GM19351 (cell line): ENCODE results near the gene GINS2.

ENCODE experiments used
- ATAC-seq: cut with Tn5 transposase; IDR thresholded peaks from one replicate; pipeline ENCODE4 v1.9.1; 2021; ENCODE audit warnings: mild to moderate bottlenecking, moderate library complexity; ENCODE audit not compliant: unreplicated experiment

Gene GINS2

DNA sequence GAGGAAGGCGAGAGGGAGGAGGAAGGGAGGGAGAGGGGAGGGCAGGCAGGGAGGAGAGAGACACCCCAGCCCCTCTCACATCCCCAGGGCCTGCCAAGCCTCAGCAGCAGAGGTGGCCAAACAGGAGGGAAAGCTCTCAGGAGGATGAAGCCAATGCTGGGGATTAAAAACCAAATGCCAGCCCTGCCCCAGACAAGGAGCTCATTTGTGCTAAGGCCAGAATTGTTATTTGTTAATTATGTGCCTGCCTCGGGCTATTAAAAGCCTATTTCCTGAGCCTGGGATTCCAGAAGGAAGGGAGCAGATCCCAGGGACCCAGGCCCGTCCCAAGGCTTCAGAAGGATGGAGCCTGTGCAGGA, 27.9 kb upstream of the GINS2 start:
- ATAC-seq = no peak

DNA sequence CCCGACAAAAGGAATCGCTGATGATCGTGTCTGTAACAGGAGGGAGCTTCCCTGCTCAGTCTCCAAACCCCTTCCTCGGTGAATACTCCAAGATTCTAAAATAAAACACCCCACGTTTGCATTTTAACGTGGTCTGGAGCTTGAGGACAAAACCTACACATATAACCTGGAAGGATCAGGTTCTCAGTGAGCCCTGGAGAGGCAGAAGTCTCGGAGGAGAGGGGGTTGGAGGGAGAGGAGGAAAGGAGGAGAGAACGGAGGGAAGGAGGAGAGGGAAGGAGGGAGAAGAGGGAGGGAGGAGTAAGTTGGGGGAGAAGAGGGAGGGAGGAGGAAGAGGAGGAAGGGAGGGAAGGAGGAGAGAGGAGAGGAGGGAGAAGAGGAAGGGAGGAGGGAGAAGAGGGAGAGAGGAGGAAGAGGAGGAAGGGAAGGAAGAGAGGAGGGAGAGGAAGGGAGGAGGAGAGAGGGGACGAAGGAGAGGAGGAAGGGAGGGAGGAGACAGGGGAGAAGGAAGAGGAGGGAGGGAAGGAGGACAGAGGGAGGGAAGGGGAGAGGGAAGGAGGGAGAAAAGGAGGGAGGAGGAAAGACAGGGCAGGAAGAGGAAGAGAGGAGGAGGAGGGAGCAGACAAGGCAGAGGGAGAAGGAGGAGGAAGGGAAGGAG, 27.4 kb upstream of the GINS2 start:
- no peak for ATAC-seq

DNA sequence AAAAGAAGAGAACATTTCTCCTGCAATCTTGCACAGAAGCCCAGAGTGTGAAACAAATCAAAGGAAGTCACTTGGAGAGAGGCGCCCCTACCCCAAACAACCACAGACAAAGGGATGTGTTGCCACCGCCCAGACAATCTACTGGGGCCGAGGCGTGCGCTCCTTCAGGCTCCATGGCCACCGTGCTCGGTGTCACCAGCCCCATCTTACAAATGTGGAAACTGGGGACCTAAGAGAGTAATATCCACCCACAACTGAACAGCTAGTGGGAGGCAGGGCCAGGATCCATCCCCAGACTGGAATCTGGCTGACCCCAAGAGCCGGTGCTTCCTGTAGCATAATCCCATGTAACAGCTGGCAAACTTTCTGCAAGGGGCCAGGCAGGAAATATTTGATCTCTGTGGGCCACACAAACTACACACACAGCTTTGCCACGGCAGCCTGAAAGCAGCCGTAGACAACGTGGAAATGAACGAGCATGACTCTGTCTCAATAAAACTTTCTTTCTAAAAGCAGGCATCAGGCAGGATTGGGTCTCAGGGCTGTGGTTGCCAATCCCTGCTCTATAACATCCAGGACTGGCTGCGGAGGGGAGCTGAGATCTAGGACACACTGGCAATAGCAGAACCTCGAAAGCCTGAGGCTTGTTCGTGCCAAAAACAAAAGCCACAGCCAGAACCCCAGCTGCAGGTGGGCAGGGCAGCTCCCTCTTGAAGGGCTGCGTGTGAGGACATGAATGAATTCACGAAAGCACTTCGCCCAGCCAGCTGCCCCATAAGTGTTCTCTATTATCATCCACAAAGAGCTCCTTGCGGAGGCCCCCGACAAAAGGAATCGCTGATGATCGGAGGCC, 26.6 kb upstream of the GINS2 start:
- ATAC-seq = no peak

DNA sequence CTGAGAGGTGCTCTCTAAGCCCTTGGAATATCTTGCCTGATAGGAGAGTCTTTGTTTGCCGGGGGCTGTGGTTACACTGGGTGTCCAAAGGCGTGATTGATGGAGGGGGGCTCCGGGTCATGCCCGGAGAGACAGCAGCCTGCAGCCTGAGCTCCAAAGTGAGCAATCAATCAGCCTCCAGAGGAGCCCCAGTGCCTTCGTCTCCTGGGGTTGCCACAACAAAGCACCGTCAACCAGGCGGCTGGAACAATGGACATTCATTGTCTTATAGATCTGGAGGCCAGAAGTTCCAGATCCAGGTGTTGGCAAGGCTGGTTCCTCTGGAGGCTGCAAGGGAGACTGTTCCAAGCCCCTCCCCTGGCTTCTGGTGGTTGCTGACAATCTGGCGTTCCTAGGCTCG, 24.0 kb upstream of the GINS2 start:
- ATAC-seq = no peak

DNA sequence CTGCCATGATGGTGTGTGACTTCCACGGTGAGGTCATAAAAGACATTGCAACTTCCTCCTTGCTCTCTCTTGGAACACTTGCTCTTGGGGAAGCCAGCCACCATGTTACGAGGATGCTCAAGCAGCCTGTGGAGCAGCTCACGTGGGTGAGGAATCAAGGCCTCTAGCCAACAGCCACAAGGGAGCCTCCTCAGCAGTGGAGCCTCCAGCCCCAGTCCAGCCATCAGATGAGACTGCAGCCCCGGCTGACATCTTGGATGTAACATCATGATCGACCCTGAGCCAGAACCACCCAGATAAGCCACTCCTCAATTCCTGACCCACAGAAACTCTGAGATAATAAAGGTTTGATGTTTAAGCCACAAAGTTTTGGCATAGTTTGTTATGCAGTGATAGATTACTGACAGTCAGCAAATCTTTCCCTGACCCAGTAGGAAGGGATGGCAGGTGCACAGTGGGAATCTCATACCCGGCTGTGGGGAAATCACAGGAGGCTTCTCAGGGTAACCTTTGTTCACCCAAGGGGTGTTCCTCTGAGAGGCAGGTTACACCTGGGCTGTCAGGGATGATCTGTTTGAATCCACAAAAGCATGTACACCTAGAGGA, 23.3 kb upstream of the GINS2 start:
- no peak for ATAC-seq

DNA sequence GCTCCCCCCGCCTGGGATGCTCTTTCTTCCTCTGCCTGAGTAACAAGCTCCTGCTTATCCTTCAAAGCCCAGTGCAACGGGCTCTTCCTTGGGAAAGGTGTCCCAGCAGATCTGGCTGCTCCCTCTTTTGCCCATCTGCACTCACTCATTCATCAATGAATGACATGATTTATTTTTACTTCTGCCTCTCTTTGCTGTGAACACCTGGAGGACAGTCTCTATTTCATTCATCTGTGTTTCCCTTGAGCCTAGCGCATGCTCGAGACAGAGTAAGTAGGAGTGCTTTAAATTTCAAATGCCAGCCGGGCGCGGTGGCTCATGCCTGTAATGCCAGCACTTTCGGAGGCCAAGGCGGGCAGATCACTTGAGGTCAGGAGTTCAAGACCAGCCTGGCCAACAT, 22.0 kb upstream of the GINS2 start:
- no peak for ATAC-seq

DNA sequence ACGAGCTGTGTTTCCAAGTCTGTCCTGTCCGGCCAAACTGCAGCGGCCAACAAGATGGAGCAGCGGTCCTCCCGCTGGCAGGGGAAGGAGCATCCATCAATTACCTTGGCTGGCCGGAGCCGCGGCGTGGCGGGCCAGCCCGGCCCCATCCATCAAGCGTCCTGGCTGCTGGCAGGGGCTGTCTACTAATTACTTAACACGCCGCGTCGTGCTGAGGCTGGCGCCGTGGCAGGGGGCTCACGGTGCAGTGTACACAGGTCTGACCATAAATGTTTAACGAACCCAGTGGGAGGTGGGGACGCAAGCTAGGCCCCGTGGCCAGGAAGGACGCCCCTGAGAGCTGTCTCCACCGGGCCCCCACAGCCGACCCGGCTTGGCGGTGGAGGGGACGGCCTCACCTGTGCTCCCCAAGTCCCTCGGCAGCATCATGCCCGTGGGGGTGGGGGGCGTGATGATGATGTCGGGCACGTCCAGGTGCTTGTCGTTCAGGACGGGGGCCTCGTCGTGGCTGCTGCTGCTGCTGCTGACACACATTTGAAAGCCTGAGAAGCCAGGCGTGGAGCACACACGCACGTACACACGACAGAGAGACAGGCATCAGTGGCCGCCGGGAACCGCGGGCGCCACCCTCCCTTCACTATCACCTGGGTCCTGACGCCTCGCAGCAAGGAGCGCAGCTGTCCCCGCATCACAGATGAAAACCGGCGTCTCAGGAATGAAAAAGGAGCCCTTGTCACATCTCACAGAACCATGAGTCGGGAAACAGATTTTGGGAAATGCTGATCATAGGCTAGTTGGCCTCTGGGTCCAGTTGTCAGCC, 21.2 kb upstream of the GINS2 start:
- no peak for ATAC-seq

DNA sequence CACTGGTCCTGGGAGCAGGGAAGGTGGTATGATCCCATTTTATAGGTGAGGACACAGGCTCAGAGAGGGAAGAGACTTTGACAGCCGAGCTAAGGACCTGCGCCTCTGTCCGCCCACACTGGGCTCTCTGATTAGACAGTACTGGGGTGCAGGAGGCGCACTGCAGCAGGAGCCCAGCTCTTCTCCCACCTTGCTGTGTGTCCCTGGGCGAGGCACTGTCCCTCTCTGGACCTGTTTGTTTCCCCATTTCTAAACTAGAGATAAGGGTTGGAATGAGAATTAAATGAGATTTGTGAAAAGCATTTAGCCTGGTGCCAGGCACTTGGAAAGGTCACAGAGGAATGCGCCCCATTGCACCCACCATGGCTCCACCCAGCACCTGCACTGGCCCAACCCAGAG, 19.6 kb upstream of the GINS2 start:
- ATAC-seq = no peak

DNA sequence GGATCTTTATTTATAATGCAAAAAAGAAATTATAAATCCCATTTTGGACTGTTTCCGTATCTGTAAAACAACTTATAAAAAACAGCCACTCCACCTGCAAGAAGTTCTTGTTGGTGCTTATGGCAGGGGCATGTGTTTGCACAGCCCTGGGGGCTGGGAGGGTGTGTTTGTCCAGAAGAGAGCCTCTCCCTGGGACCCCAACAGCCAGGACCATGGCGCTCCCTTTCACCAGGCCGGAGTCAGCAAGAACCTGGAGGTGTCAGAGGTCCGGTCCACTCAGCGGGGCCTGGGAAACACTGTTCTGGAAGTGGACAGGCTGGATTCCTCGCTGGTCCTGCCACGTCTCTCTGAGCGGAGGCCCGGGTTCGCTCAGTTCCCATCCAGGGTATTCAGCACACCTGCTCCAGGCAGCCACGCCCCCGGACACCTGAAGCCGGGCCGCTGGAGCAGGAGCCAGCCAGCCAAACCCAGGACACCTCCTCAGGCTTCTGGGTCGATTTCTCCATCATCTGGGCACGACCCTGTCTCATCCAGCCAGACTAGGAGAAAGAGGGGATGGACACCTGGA, 18.9 kb upstream of the GINS2 start:
- ATAC-seq = no peak

DNA sequence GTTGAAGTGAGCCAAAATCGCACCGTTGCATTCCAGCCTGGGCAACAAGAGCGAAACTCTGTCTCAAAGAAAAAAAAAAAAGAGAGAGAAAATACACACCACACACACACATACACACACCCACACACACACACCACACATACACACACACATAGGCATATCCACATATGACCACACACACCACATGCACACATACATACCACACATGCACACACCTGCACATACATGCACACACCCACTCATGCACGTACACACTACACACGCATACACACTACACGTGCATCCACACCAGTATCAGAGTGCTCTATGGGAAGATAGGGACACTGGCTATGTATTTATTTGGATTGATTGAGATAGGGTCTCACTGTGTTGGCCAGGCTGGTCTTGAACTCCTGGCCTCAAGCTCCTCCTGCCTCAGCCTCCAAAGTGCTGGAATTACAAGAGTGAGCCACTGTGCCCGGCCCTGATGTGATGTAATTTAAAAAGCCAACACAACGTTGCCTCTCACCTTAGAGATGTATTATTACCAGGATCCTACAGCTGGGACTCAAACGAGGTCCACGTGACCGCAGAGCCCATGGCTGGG, 17.8 kb upstream of the GINS2 start:
- ATAC-seq = no peak

DNA sequence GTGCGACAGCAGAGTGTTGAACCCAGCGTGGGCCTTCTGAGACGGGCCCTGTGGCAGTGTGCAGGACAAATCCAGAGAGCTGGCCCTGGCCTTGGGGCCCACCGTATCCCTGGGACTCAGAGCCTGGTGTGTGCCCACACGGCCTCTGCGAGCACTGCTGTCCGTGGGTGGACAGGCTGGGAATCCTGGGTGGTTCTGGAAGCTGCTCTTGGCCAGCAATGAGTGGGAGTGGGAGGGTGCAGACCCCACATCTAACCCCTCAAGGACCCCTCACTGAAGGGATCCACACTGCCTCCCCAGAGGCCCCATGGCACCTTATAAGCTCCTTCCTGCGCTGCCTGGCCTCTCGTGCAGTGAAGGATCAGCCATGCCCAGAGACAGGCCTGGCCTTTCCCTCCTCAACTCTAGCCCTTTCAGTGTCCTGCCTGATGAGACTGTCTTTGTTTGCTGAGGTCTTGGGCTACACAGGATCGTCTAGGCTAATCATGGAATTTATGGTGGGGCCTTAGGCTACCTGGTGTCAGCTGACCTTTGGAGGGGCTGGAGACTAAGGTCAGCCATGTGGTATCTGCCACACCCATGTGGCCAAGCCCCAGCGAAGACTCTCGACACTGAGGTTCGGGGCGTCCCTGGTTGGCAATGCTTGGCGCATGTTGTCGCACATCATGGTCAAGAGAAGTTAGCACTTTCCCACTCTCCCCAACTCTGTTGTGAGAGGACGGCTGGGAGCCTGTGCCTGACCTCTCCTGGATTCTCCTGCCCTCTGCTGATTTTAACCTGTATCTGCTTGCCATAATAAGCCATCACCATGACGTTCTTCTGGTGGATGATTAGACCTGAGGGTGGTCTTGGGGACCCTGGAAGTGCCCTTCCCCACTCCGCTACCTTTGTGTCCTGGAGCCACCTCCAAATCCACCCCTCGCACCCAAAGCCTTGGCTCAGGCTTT, 16.4 kb upstream of the GINS2 start:
- ATAC-seq = no peak

DNA sequence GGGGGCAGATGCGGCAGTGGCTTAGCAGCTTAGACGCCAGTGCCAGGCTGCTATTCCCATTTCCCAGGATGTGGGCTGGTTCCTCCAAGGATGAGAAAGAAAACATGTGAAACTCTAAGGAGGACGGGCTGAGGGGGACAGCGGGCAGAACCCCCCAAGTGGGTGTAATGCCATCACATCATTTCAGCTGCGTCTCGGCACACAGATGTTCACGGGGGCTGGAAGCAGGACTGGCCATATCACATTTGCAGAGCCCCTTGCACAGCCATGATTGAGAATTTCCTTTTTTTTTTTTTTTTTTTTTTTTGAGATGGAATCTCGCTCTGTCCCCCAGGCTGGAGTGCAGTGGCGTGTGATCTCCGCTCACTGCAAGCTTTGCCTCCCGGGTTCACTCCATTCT, 15.3 kb upstream of the GINS2 start:
- ATAC-seq = no peak

DNA sequence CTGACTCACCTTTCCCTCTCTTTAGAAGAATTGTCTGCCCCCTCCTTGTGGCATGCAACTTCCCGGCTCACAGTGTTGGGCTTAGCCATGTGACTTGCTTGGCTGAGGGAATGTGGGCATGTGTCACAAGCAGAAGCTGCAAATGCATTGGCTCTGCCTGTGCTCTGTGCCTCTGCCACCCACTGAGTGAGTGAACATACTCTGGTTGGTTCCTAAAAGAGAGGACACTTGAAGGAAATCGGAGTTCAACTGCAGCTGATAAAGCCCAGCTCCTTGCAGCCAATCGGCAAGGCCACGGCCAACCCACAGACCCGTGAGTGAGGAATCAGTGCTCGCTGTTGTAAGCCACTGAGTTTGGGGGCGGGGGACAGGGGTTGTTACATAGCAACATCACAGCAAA, 10.9 kb upstream of the GINS2 start:
- no peak for ATAC-seq

DNA sequence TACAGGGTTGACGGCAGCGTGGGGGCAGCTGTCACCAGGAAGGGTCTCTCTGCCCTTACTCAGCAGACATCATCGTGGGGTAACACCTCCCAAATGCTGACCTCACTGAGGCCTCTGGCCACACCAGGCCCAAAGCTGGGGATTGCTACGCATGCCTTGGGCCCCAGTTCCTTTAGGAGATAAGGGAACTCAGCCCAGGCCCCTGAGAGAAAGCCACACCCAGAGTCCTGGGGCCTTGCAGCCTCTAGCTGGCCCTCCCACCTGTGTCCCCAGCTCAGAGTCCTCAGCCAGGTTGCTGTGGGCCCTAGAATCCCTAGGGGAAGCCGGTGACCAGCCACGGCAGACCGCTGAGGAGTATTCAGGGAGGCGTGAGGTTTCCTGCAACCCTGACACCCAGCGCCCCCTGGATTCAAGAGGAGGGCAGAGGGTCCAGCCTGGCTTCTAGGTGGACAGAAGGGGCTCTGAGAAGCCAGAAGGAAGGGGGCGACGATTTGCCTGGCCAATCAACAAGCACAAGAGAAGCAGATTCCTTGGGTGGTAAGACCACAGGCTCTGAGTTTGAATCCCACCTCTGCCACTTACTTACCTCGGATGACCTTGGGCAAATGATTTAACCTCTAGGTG, 10.3 kb upstream of the GINS2 start:
- ATAC-seq = no peak

DNA sequence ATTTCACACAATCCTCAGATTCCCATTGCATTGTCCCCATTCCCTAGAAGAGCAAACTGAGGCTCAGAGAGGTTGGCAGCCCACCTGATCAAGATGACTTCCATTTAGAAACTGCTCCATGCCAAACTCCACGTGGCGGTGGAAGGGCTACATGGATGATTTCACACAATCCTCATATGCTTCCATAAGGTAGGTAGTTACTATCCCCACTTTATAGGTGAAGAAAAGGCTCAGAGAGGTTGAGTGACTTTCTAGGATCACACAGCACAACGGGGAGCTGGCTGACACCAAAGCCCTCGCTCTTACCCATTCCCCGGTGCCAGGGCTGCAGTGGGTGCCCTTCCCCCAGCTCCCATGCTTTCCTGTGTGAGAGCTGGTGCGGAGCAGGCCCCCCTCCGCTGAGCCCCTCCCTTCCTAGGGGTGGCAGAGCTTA, 9.7 kb upstream of the GINS2 start:
- no peak for ATAC-seq

DNA sequence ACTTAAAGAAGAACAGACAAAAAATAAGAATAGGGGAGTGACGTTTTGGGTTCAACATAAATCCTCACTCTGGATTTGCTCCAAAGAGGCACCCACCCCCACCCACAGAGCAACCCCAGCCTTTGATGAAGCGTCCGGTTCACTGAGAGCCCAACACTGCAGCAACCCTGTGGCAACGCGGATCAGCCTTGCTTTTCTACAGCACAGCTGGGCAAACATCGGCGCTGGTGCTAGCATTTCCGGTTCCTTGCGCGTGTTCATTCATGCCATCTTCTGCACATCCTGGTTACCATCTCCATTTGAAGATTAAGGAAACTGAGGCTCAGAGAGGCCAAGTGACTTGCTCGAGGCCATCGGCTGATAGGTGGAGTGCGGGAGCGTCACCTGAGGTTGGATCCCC, 8.7 kb upstream of the GINS2 start:
- ATAC-seq = no peak

DNA sequence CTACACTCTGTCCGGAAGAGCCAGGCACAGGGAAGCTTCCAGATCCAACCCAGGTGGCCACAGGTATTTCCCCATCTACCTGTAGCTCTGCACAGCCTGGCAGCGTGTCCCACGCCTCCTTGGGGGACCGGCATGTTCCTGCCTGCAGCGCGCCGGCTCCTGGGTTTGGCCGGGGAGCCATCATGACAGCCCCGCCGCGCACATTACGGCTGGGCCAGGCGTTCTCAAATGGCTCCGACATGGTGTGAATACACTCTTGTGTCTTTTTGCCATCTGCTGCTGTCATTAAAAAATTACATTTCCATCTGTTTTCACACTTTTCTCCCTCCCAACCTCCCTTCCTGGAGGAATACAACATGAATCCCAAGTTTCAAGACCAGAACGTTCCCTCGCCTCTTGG, 8.0 kb upstream of the GINS2 start:
- no peak for ATAC-seq

DNA sequence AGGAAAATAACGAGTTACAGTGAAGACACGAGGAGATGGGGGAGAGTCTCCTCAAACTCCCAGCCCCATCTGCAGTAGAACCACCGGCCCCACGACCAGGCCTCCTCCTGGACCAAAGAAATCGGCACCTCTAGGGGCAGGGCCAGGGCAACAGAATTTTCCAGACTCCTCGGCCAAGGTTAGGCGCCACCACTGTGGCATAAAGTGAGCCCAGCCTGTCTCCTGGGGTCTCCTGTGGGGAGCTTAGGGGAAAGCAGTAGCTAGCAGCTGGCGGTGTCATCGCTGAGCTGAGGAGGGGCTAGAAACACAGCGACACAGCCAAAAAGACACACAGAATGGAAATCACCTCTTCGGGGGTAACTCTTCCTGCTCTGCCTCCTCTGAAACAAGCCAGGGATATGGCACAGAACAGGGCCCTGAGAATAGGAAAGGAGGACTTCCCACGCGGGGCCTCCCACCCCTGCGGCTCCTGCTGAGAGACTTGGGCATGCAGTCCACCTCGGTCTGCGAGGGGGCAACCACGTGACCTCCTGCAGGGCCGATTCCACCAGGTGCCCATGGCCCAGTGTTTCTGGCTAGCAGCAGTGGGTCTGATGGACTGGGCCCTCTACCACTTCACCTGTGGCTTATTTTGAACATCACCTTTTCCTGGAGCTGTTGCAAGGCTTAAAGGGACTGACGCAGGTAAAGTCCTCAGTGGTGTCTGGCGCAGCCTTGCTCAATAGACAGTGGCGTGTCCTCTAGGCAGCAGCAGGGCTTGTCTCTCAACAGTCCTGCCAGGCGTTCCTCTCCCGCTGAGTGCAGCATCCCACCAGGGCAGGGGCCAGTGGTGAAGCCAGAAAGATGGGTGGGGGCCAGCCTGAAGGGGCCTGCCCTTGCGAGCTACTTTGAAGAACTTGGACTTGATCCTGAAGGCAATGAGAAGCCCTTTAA, 6.7 kb upstream of the GINS2 start:
- ATAC-seq = no peak
